OCI-LY7 (cell line): ENCODE data around the gene TRERF1. TPM values are rescaled to one million over a fixed set of nuclear protein-coding genes. Genes with fewer than 3 reads are reported as not detected.

Source experiments
- BruUV-seq: library from RNA; stranded (reverse); fragments of 400-500 nt; replicated peaks from 2 replicates; lab custom pipeline; 2021; lab: Mats Ljungman, UMichigan
- CTCF ChIA-PET: fragments of 300-600 bp; sonication (Branson Sonifier 250); formaldehyde crosslinking; loops from one replicate; lab custom pipeline; 2022; ENCODE audit warnings: antibody characterized with exemption; ENCODE audit not compliant: unreplicated experiment; lab: Charles Lee
- POLR2A ChIA-PET: fragments of 300-600 bp; sonication (Branson Sonifier 250); formaldehyde crosslinking; loops from one replicate; lab custom pipeline; 2022; ENCODE audit warnings: antibody characterized with exemption; lab: Charles Lee
- DNase-seq: peaks from one replicate; pipeline ENCODE4 v3.0.0-alpha.2; 2015; ENCODE audit warnings: low spot score
- H2AFZ ChIP-seq: fragments of 200-600 bp; sonication (generic), shearing (Covaris generic); 2 replicates; pipeline ENCODE4 v1.6.1; 2014; ENCODE audit warnings: mild to moderate bottlenecking, antibody characterized with exemption, low read length, moderate library complexity
- H3K27ac ChIP-seq: fragments of 200-600 bp; sonication (generic); 2 replicates; pipeline ENCODE4 v1.5.1; 2014; ENCODE audit warnings: mixed run types, low read depth, mild to moderate bottlenecking, moderate library complexity, low read length, inconsistent platforms; ENCODE audit not compliant: poor library complexity, severe bottlenecking
- H3K36me3 ChIP-seq: fragments of 200-600 bp; sonication (generic); 2 replicates; pipeline ENCODE4 v1.6.1; 2014; ENCODE audit warnings: mild to moderate bottlenecking, antibody characterized with exemption, low read length, moderate library complexity, mixed read lengths; ENCODE audit not compliant: insufficient read depth
- H3K4me1 ChIP-seq: fragments of 200-600 bp; sonication (generic); 2 replicates; pipeline ENCODE4 v1.5.1; 2014; ENCODE audit warnings: mild to moderate bottlenecking, low read length; ENCODE audit not compliant: insufficient read depth, poor library complexity, severe bottlenecking
- H3K4me2 ChIP-seq: fragments of 200-600 bp; sonication (generic); 2 replicates; pipeline ENCODE4 v1.6.1; 2014; ENCODE audit warnings: mild to moderate bottlenecking, low read length
- H3K4me3 ChIP-seq: fragments of 200-600 bp; sonication (generic); 2 replicates; pipeline ENCODE4 v1.5.1; 2014; ENCODE audit warnings: mild to moderate bottlenecking, low read depth, low read length; ENCODE audit not compliant: poor library complexity, severe bottlenecking
- H3K79me2 ChIP-seq: fragments of 200-600 bp; sonication (generic); 2 replicates; pipeline ENCODE4 v1.6.1; 2016; ENCODE audit warnings: low read depth, mild to moderate bottlenecking, low read length, moderate library complexity, mixed read lengths; ENCODE audit not compliant: insufficient read depth
- H3K9me2 ChIP-seq: fragments of 200-600 bp; sonication (generic); 2 replicates; pipeline ENCODE4 v1.6.1; 2016; ENCODE audit warnings: mild to moderate bottlenecking, low read length, mixed read lengths; ENCODE audit not compliant: insufficient read depth
- H3K9me3 ChIP-seq: fragments of 200-600 bp; sonication (generic); 2 replicates; pipeline ENCODE4 v1.6.1; 2014; ENCODE audit warnings: mild to moderate bottlenecking, mixed run types, low read length, mixed read lengths
- H4K20me1 ChIP-seq: fragments of 200-600 bp; sonication (generic); 2 replicates; pipeline ENCODE4 v1.6.1; 2014; ENCODE audit warnings: mild to moderate bottlenecking, antibody characterized with exemption, low read length, moderate library complexity, mixed read lengths; ENCODE audit not compliant: insufficient read depth
- EZH2phosphoT487 ChIP-seq: fragments of 200-600 bp; sonication (generic); IDR thresholded peaks from 2 replicates; pipeline ENCODE4 v1.6.1; 2018; ENCODE audit warnings: low read depth, borderline replicate concordance, mild to moderate bottlenecking, mixed run types, antibody characterized with exemption, low read length, moderate library complexity, mixed read lengths
- intact Hi-C: fragments of 100-400 bp; cut with micrococcal nuclease; formaldehyde crosslinking; loops from one replicate; pipeline ENCODE4 v1.10.0; 2022; ENCODE audit not compliant: unreplicated experiment
- total RNA-seq, 2 experiments: library from RNA; depleted of rRNA in 1 of 2; stranded (reverse); fragments of >200 nt in 1 of 2; shearing (Covaris generic) in 1 of 2; gene quantifications; 2 replicates each; pipeline ENCODE4 v1.2.3, GENCODE V29; 2014 to 2022
- TF ChIP-seq, protein P1 (sequence below): fragments of 200-600 bp; sonication (generic); conservative IDR thresholded peaks from 2 replicates; pipeline ENCODE4 v1.5.1; 2014; ENCODE audit warnings: mild to moderate bottlenecking, antibody characterized with exemption, low read length, moderate library complexity, mixed read lengths

The TRERF1 gene
- total RNA-seq, 2 experiments from 2014 or later = 5.7 to 12.9 TPM

- Histone ChIP-seq H3K79me2 (no peaks in the 10 kb centered on the region), H3K9me2 (no peaks in the 10 kb centered on the region), H4K20me1 (no peaks in the 10 kb centered on the region), H2AFZ (no peak overlapping the region), H3K4me1 (peaks cover 10% of the 10 kb centered on the region), H3K4me2 (no peak overlapping the region), H3K27ac (no peak overlapping the region), H3K4me3 (no peak overlapping the region), H3K36me3 (no peaks in the 10 kb centered on the region), H3K9me3 (no peaks in the 10 kb centered on the region)
- CTCF ChIA-PET = no interaction called here
- DNase-seq = no peak
- BruUV-seq = no TSS peak
- TF ChIP-seq, protein P1, sequence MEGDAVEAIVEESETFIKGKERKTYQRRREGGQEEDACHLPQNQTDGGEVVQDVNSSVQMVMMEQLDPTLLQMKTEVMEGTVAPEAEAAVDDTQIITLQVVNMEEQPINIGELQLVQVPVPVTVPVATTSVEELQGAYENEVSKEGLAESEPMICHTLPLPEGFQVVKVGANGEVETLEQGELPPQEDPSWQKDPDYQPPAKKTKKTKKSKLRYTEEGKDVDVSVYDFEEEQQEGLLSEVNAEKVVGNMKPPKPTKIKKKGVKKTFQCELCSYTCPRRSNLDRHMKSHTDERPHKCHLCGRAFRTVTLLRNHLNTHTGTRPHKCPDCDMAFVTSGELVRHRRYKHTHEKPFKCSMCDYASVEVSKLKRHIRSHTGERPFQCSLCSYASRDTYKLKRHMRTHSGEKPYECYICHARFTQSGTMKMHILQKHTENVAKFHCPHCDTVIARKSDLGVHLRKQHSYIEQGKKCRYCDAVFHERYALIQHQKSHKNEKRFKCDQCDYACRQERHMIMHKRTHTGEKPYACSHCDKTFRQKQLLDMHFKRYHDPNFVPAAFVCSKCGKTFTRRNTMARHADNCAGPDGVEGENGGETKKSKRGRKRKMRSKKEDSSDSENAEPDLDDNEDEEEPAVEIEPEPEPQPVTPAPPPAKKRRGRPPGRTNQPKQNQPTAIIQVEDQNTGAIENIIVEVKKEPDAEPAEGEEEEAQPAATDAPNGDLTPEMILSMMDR = no peak
- TF ChIP-seq EZH2phosphoT487 = no peak
- POLR2A ChIA-PET = no interaction called here
- intact Hi-C loops = no loop called here
These were observed 170.2 kb downstream of the TRERF1 start for GRCh38 chr6:42281570-42281969.

- no peak overlapping the region for H2AFZ ChIP-seq
- no peaks in the 10 kb centered on the region for H3K36me3 ChIP-seq
- no peaks in the 10 kb centered on the region for H4K20me1 ChIP-seq
- intact Hi-C loops = no loop called here
- DNase-seq = no peak
- no peak overlapping the region for H3K4me2 ChIP-seq
- BruUV-seq = no TSS peak
- POLR2A ChIA-PET = no interaction called here
- H3K79me2 ChIP-seq = no peaks in the 10 kb centered on the region
- H3K9me2 ChIP-seq = no peaks in the 10 kb centered on the region
- H3K4me1 ChIP-seq = peaks cover 10% of the 10 kb centered on the region
- no peak for TF ChIP-seq EZH2phosphoT487
- TF ChIP-seq, protein P1 = no peak
- no peak overlapping the region for H3K4me3 ChIP-seq
- H3K9me3 ChIP-seq = no peaks in the 10 kb centered on the region
- CTCF ChIA-PET = no interaction called here
- H3K27ac ChIP-seq = no peak overlapping the region
These were observed 170.7 kb downstream of the TRERF1 start for GRCh38 chr6:42280966-42281533.

DNA sequence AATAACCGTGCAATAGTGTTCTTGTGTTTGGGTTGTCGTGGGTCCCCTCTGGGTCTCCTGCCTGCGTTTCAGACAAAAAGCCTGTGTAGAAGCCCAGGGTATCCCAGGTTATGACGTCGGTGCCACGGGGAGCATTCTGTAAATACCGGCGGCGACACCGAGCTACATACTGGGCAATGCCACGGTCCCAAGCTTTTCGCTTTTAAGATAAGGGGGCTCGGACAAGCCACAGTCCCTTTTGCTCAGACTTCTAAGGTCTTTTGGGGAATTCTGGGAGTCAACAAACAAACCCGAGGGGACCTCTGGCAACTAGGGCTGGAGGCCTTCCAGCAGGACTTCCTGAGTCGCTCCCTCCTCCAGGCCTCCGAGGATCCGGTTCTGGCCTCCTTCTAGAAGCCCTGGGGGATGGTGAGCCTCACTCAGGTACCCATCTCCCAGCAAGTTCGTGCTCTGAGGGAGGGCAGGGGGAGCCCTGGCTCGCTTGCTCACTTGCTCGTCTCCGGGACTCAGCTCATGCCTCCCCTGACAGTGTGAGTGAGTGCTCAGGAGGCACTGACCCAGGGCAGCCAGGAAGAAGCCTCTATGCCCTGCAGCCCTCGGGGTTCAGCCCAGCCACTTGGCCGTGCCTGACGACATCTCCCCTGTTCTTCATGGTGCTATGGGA lies 171.6 kb downstream of the TRERF1 start:
- intact Hi-C loops = no loop called here
- H3K4me2 ChIP-seq = 0 out of 2 replicates have a peak overlapping the region, but pooled peaks have one; percentile 24

More for the DNA sequence above, 171.6 kb downstream of the TRERF1 start:
- Histone ChIP-seq H4K20me1 (no peaks in the 10 kb centered on the region), H3K27ac (no peak overlapping the region), H2AFZ (no peak overlapping the region), H3K9me3 (no peaks in the 10 kb centered on the region), H3K36me3 (no peaks in the 10 kb centered on the region), H3K4me1 (peaks cover 10% of the 10 kb centered on the region), H3K4me3 (no peak overlapping the region), H3K79me2 (no peaks in the 10 kb centered on the region), H3K9me2 (no peaks in the 10 kb centered on the region)
- no peak for TF ChIP-seq EZH2phosphoT487
- TF ChIP-seq, protein P1 = no peak
- no TSS peak for BruUV-seq
- ChIA-PET CTCF (no interaction called here), POLR2A (interaction anchor here (0.6 to 0.7 kb wide), 2 partner anchors 62 to 634 kb away, joined by 3 read pairs; no protein-coding TSS in a partner anchor)
- DNase-seq = no peak
